GM12878 (cell line): ENCODE measurements around the gene C1QTNF9B. TPM values are rescaled to one million over a fixed set of nuclear protein-coding genes. Genes with fewer than 3 reads are reported as not detected.

Experiments used
- ATF3 ChIP-seq: IDR thresholded peaks from 2 replicates; pipeline ENCODE4 v1.6.1; 2011; ENCODE audit warnings: low read depth, mild to moderate bottlenecking, low read length, moderate library complexity, borderline replicate concordance; ENCODE audit errors: extremely low read depth
- BCLAF1 ChIP-seq: fragments of 450-650 bp; IDR thresholded peaks from 2 replicates; pipeline ENCODE4 v1.6.1; 2017; ENCODE audit warnings: antibody characterized with exemption, mild to moderate bottlenecking, moderate library complexity
- BMI1 ChIP-seq: fragments of 450-650 bp; IDR thresholded peaks from 2 replicates; pipeline ENCODE4 v1.6.1; 2016; ENCODE audit warnings: mild to moderate bottlenecking, moderate library complexity, borderline replicate concordance
- CREM ChIP-seq: IDR thresholded peaks from 2 replicates; pipeline ENCODE4 v1.6.1; 2014; ENCODE audit warnings: antibody characterized with exemption, low read depth
- EGR1 ChIP-seq, 2 experiments: IDR thresholded peaks; 1 replicate in 1 of 2; 2 replicates in 1 of 2; pipeline ENCODE4 v1.6.1; 2011 to 2012; ENCODE audit warnings: low read depth in 2 of 2, low read length in 2 of 2, borderline replicate concordance in 1 of 2, mild to moderate bottlenecking in 1 of 2, moderate library complexity in 1 of 2
- ETV6 ChIP-seq, 2 experiments: fragments of 450-650 bp in 1 of 2; IDR thresholded peaks in 1 of 2; conservative IDR thresholded peaks in 1 of 2; 2 replicates each; pipeline ENCODE4 v1.6.1; 2014; ENCODE audit warnings: antibody characterized with exemption in 1 of 2, borderline replicate concordance in 1 of 2, low read depth in 1 of 2, mild to moderate bottlenecking in 1 of 2, moderate library complexity in 1 of 2
- FOXM1 ChIP-seq: IDR thresholded peaks from 2 replicates; pipeline ENCODE4 v1.6.1; 2012; ENCODE audit warnings: low read depth, mild to moderate bottlenecking, inconsistent platforms, low read length, moderate library complexity
- GATAD2B ChIP-seq: fragments of 450-650 bp; conservative IDR thresholded peaks from 2 replicates; pipeline ENCODE4 v1.6.1; 2017; ENCODE audit warnings: low read depth, mild to moderate bottlenecking, moderate library complexity
- HCFC1 ChIP-seq: fragments of 150-350 bp; IDR thresholded peaks from 2 replicates; pipeline ENCODE4 v1.6.1; 2014; ENCODE audit warnings: low read length
- IKZF2 ChIP-seq, 2 experiments: fragments of 450-650 bp; IDR thresholded peaks; 2 replicates each; pipeline ENCODE4 v1.6.1; 2017; ENCODE audit warnings: mild to moderate bottlenecking in 2 of 2, moderate library complexity in 2 of 2
- MAX ChIP-seq: IDR thresholded peaks from 2 replicates; pipeline ENCODE4 v1.6.1; 2012; ENCODE audit warnings: low read depth, low read length, improper control_type of control experiment
- NR2C1 ChIP-seq: fragments of 450-650 bp; IDR thresholded peaks from 2 replicates; pipeline ENCODE4 v1.6.1; 2017; ENCODE audit warnings: antibody characterized with exemption, mild to moderate bottlenecking, moderate library complexity
- NR2C2 ChIP-seq: IDR thresholded peaks from 2 replicates; pipeline ENCODE4 v1.6.1; 2011; ENCODE audit warnings: borderline replicate concordance, low read depth; ENCODE audit not compliant: control insufficient read depth, insufficient read length
- RFX5 ChIP-seq: IDR thresholded peaks from 2 replicates; pipeline ENCODE4 v1.6.1; 2011; ENCODE audit warnings: low read depth, low read length, improper control_type of control experiment
- SIX5 ChIP-seq: IDR thresholded peaks from 2 replicates; pipeline ENCODE4 v1.6.1; 2011; ENCODE audit warnings: mild to moderate bottlenecking, low read depth, low read length, moderate library complexity; ENCODE audit not compliant: severe bottlenecking
- SREBF1 ChIP-seq: IDR thresholded peaks from 2 replicates; pipeline ENCODE4 v1.6.1; 2012; ENCODE audit warnings: mild to moderate bottlenecking, low read length
- TAF1 ChIP-seq: IDR thresholded peaks from 2 replicates; pipeline ENCODE4 v1.6.1; 2011; ENCODE audit warnings: mild to moderate bottlenecking, low read depth, low read length, borderline replicate concordance
- TCF7 ChIP-seq: IDR thresholded peaks from 2 replicates; pipeline ENCODE4 v1.6.1; 2014; ENCODE audit warnings: antibody characterized with exemption, borderline replicate concordance
- YBX1 ChIP-seq: fragments of 450-650 bp; IDR thresholded peaks from 2 replicates; pipeline ENCODE4 v1.6.1; 2016; ENCODE audit warnings: antibody characterized with exemption
- polyA plus RNA-seq, 11 experiments: library from polyadenylated mRNA; depleted of rRNA in 4 of 11; unstranded in 6 of 11; stranded (reverse) in 5 of 11; fragments of >200 nt; fragmentation: Nextera tagmentation in 4 of 11; fragmentation: Illumina TruSeq in 1 of 11; extraction: Ambion mirVana in 4 of 11; extraction: Trizol in 1 of 11; gene quantifications; 1 replicate in 1 of 11; 2 replicates in 10 of 11; pipeline versions ENCODE4 v1.2.1 to v1.2.3, GENCODE V29; 2011 to 2016; ENCODE audit warnings: inconsistent platforms in 2 of 11, missing spikeins in 2 of 11, low read depth in 1 of 11
- total RNA-seq, 4 experiments: library from RNA; depleted of rRNA in 3 of 4; stranded (reverse); fragments of >200 nt in 3 of 4; fragmentation: Illumina TruSeq in 1 of 4; extraction: Trizol in 1 of 4; gene quantifications; 2 replicates each; pipeline versions ENCODE4 v1.2.1 to v1.2.3, GENCODE V29; 2013 to 2021
- TF ChIP-seq, protein P1 (sequence below): fragments of 450-650 bp; IDR thresholded peaks from 2 replicates; pipeline ENCODE4 v1.6.1; 2018; ENCODE audit warnings: borderline replicate concordance, mild to moderate bottlenecking; ENCODE audit not compliant: partially characterized antibody
- TF ChIP-seq, protein P2 (sequence below): fragments of 450-650 bp; IDR thresholded peaks from 2 replicates; pipeline ENCODE4 v1.6.1; 2017; ENCODE audit warnings: mild to moderate bottlenecking

Gene C1QTNF9B
- total and polyA plus RNA-seq, 10 of the 15 experiments (the other 5 are each of a cell fraction or from before 2014, with no cell fraction given), result 0.10 to 0.48 (median 0.32) TPM; not detected in 6

GRCh38 chr13:23888658-23889614 is 8.4 kb downstream of the C1QTNF9B start, which contains the start of gene MIPEP (continued):
- peak; percentile 98 for TF ChIP-seq MAX
- TF ChIP-seq TAF1, result peak; percentile 30; the same call in 1 of the 2 replicates
- TF ChIP-seq EGR1 (IDR thresholded peaks at IDR 0.05; ENCODE audit: borderline replicate concordance in 1 of 2, low read depth in 2 of 2, low read length in 2 of 2), result peak; percentile 90 to 96
- TF ChIP-seq SREBF1, result no peak
- peak; percentile 49; the same call in 1 of the 2 replicates for TF ChIP-seq FOXM1
- TF ChIP-seq RFX5, result 0 out of 2 replicates have a peak, but pooled peaks have one; percentile 24
- TF ChIP-seq ETV6 (conservative IDR thresholded peaks at IDR 0.05 in 1 of 2, IDR thresholded peaks at IDR 0.05 in 1 of 2; ENCODE audit: borderline replicate concordance in 1 of 2, low read depth in 1 of 2), result no peak
- TF ChIP-seq IKZF2 (IDR thresholded peaks at IDR 0.05), result peak in 1 of 2 experiments; percentile 24; a peak in 1 of 4 replicates
- TF ChIP-seq BMI1, result peak; percentile 92
- no peak for TF ChIP-seq BCLAF1
- TF ChIP-seq CREM, result peak; percentile 80
- TF ChIP-seq GATAD2B, result peak; percentile 85
- TF ChIP-seq, protein P1, sequence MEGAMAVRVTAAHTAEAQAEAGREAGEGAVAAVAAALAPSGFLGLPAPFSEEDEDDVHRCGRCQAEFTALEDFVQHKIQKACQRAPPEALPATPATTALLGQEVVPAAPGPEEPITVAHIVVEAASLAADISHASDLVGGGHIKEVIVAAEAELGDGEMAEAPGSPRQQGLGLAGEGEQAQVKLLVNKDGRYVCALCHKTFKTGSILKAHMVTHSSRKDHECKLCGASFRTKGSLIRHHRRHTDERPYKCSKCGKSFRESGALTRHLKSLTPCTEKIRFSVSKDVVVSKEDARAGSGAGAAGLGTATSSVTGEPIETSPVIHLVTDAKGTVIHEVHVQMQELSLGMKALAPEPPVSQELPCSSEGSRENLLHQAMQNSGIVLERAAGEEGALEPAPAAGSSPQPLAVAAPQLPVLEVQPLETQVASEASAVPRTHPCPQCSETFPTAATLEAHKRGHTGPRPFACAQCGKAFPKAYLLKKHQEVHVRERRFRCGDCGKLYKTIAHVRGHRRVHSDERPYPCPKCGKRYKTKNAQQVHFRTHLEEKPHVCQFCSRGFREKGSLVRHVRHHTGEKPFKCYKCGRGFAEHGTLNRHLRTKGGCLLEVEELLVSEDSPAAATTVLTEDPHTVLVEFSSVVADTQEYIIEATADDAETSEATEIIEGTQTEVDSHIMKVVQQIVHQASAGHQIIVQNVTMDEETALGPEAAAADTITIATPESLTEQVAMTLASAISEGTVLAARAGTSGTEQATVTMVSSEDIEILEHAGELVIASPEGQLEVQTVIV, result peak; percentile 88
- no peak for TF ChIP-seq TCF7
- TF ChIP-seq YBX1, result no peak
- TF ChIP-seq HCFC1, result peak; percentile 77
- peak; percentile 36 for TF ChIP-seq SIX5
- 0 out of 2 replicates have a peak, but pooled peaks have one; percentile 20 for TF ChIP-seq NR2C1
- TF ChIP-seq NR2C2, result no peak
- TF ChIP-seq, protein P2, sequence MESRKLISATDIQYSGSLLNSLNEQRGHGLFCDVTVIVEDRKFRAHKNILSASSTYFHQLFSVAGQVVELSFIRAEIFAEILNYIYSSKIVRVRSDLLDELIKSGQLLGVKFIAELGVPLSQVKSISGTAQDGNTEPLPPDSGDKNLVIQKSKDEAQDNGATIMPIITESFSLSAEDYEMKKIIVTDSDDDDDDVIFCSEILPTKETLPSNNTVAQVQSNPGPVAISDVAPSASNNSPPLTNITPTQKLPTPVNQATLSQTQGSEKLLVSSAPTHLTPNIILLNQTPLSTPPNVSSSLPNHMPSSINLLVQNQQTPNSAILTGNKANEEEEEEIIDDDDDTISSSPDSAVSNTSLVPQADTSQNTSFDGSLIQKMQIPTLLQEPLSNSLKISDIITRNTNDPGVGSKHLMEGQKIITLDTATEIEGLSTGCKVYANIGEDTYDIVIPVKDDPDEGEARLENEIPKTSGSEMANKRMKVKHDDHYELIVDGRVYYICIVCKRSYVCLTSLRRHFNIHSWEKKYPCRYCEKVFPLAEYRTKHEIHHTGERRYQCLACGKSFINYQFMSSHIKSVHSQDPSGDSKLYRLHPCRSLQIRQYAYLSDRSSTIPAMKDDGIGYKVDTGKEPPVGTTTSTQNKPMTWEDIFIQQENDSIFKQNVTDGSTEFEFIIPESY, result no peak
- peak; percentile 95 for TF ChIP-seq ATF3
- TF ChIP-seq, all 136 proteins: peak for 56
